K562 (cell line): ENCODE measurements around the gene MYLK2.

Source experiments
- CBX3 ChIP-seq, 2 experiments: IDR thresholded peaks; 1 replicate in 1 of 2; 2 replicates in 1 of 2; pipeline ENCODE4 v1.6.1; 2012; ENCODE audit warnings: inconsistent platforms in 2 of 2, low read length in 2 of 2, borderline replicate concordance in 1 of 2, control low read depth in 1 of 2
- EHMT2 ChIP-seq: fragments of 450-650 bp; IDR thresholded peaks from 2 replicates; pipeline ENCODE4 v1.6.1; 2018; ENCODE audit warnings: antibody characterized with exemption
- GTF2E2 ChIP-seq: fragments of 200-800 bp; sonication (Bioruptor generic); IDR thresholded peaks from 2 replicates; pipeline ENCODE4 v1.6.1; 2016; ENCODE audit warnings: missing genetic modification characterization, missing compliant biosample characterization
- KAT8 ChIP-seq: fragments of 450-650 bp; IDR thresholded peaks from 2 replicates; pipeline ENCODE4 v1.6.1; 2016; ENCODE audit warnings: low read depth, mild to moderate bottlenecking
- L3MBTL2 ChIP-seq: fragments of 450-650 bp; IDR thresholded peaks from 2 replicates; pipeline ENCODE4 v1.6.1; 2016; ENCODE audit warnings: mild to moderate bottlenecking, moderate library complexity
- NFIC ChIP-seq: fragments of 450-650 bp; IDR thresholded peaks from 2 replicates; pipeline ENCODE4 v1.6.1; 2017; ENCODE audit warnings: mild to moderate bottlenecking, inconsistent platforms
- TAF1 ChIP-seq: IDR thresholded peaks from 2 replicates; pipeline ENCODE4 v1.6.1; 2011; ENCODE audit warnings: mild to moderate bottlenecking, low read length, moderate library complexity; ENCODE audit not compliant: insufficient read depth, control insufficient read depth, severe bottlenecking; ENCODE audit errors: extremely low read depth
- ZNF311 ChIP-seq: fragments of 250-450 bp; sonication (Bioruptor Pico); IDR thresholded peaks from 2 replicates; pipeline ENCODE4 v1.4.0; 2020; ENCODE audit warnings: mild to moderate bottlenecking, moderate library complexity
- ZNF384 ChIP-seq: IDR thresholded peaks from 2 replicates; pipeline ENCODE4 v1.6.1; 2012; ENCODE audit warnings: low read depth, low read length, improper control_type of control experiment
- TF ChIP-seq, protein P1 (sequence below), 3 experiments: IDR thresholded peaks in 2 of 3; conservative IDR thresholded peaks in 1 of 3; 2 replicates each; pipeline ENCODE4 v1.5.1; 2011 to 2012; ENCODE audit warnings: low read length in 3 of 3, mild to moderate bottlenecking in 3 of 3, control low read depth in 2 of 3, improper control_type of control experiment in 1 of 3, inconsistent platforms in 1 of 3, low read depth in 1 of 3, mixed read lengths in 1 of 3, moderate library complexity in 1 of 3; ENCODE audit not compliant: insufficient read depth in 2 of 3
- TF ChIP-seq, protein P2 (sequence below): sonication (generic); formaldehyde crosslinking; IDR thresholded peaks from 2 replicates; pipeline ENCODE4 v1.9.0; 2022; ENCODE audit warnings: mild to moderate bottlenecking, missing genetic modification reagents
- TF ChIP-seq, protein P3 (sequence below): sonication (generic); formaldehyde crosslinking; IDR thresholded peaks from 2 replicates; pipeline ENCODE4 v1.8.1; 2022; ENCODE audit warnings: missing genetic modification reagents
- TF ChIP-seq, protein P4 (sequence below): fragments of 200-800 bp; sonication (Bioruptor generic); IDR thresholded peaks from 2 replicates; pipeline ENCODE4 v1.6.1; 2017; ENCODE audit warnings: missing genetic modification characterization, missing compliant biosample characterization
- TF ChIP-seq, protein P5 (sequence below), 3 experiments: fragments of 200-800 bp in 1 of 3; sonication (Bioruptor generic) in 1 of 3; sonication (generic) in 1 of 3; formaldehyde crosslinking in 1 of 3; IDR thresholded peaks; 2 replicates each; pipeline versions ENCODE4 v1.6.1 to v1.8.0; 2016 to 2022; ENCODE audit warnings: mild to moderate bottlenecking in 2 of 3, missing compliant biosample characterization in 2 of 3, missing genetic modification characterization in 2 of 3, missing genetic modification reagents in 1 of 3

DNA sequence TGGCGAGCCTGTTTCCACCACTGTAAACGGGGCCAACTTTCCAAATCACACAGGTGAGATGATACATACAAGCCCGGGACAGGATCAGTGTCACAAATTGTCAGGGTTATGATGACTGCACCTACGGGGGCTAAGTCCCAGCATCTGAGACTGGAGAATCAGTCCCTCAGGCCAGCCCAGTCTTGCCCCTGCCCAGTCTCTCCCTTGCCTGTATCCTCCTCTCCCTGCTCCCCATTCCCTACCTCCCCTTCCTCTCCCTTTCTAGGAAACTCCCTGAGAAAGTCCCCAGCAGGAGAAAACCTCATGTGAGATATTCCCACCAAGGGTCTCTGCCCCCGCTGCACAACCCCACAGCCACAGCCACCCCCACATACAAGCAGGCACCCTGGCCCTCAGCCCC lies 24.7 kb downstream of the MYLK2 start:
- TF ChIP-seq L3MBTL2: no peak
- no peak for TF ChIP-seq NFIC
- no peak for TF ChIP-seq CBX3 (IDR thresholded peaks at IDR 0.05; ENCODE audit: borderline replicate concordance in 1 of 2, low read length in 2 of 2)
- TF ChIP-seq, protein P1, sequence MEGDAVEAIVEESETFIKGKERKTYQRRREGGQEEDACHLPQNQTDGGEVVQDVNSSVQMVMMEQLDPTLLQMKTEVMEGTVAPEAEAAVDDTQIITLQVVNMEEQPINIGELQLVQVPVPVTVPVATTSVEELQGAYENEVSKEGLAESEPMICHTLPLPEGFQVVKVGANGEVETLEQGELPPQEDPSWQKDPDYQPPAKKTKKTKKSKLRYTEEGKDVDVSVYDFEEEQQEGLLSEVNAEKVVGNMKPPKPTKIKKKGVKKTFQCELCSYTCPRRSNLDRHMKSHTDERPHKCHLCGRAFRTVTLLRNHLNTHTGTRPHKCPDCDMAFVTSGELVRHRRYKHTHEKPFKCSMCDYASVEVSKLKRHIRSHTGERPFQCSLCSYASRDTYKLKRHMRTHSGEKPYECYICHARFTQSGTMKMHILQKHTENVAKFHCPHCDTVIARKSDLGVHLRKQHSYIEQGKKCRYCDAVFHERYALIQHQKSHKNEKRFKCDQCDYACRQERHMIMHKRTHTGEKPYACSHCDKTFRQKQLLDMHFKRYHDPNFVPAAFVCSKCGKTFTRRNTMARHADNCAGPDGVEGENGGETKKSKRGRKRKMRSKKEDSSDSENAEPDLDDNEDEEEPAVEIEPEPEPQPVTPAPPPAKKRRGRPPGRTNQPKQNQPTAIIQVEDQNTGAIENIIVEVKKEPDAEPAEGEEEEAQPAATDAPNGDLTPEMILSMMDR (IDR thresholded peaks at IDR 0.05 in 2 of 3, conservative IDR thresholded peaks at IDR 0.05 in 1 of 3; ENCODE audit: insufficient read depth in 2 of 3, low read depth in 1 of 3, low read length in 3 of 3): no peak
- no peak for TF ChIP-seq KAT8
- no peak for TF ChIP-seq ZNF311 (CRISPR knock-in tag)
- no peak for TF ChIP-seq GTF2E2
- TF ChIP-seq, protein P2, sequence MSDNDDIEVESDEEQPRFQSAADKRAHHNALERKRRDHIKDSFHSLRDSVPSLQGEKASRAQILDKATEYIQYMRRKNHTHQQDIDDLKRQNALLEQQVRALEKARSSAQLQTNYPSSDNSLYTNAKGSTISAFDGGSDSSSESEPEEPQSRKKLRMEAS (CRISPR knock-in tag): no peak
- no peak for TF ChIP-seq TAF1
- TF ChIP-seq ZNF384: no peak
- TF ChIP-seq, protein P3, sequence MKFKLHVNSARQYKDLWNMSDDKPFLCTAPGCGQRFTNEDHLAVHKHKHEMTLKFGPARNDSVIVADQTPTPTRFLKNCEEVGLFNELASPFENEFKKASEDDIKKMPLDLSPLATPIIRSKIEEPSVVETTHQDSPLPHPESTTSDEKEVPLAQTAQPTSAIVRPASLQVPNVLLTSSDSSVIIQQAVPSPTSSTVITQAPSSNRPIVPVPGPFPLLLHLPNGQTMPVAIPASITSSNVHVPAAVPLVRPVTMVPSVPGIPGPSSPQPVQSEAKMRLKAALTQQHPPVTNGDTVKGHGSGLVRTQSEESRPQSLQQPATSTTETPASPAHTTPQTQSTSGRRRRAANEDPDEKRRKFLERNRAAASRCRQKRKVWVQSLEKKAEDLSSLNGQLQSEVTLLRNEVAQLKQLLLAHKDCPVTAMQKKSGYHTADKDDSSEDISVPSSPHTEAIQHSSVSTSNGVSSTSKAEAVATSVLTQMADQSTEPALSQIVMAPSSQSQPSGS (CRISPR knock-in tag): no peak
- TF ChIP-seq, protein P4, sequence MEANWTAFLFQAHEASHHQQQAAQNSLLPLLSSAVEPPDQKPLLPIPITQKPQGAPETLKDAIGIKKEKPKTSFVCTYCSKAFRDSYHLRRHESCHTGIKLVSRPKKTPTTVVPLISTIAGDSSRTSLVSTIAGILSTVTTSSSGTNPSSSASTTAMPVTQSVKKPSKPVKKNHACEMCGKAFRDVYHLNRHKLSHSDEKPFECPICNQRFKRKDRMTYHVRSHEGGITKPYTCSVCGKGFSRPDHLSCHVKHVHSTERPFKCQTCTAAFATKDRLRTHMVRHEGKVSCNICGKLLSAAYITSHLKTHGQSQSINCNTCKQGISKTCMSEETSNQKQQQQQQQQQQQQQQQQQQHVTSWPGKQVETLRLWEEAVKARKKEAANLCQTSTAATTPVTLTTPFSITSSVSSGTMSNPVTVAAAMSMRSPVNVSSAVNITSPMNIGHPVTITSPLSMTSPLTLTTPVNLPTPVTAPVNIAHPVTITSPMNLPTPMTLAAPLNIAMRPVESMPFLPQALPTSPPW: no peak
- TF ChIP-seq, protein P5, sequence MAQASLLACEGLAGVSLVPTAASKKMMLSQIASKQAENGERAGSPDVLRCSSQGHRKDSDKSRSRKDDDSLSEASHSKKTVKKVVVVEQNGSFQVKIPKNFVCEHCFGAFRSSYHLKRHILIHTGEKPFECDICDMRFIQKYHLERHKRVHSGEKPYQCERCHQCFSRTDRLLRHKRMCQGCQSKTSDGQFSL (CRISPR knock-in tag; IDR thresholded peaks at IDR 0.05): no peak
- TF ChIP-seq, protein P5 (tag; IDR thresholded peaks at IDR 0.05): no peak
- no peak for TF ChIP-seq EHMT2
